GM23338 (cell line): Measurements from ENCODE around the gene SNX8. TPM values are rescaled to one million over a fixed set of nuclear protein-coding genes. Genes with fewer than 3 reads are reported as not detected.

ENCODE experiments used
- ATAC-seq: fragments of 200-7000 bp; cut with Tn5 transposase; 3 replicates; pipeline ENCODE4 v1.9.1; 2020
- DNase-seq: peaks from one replicate; pipeline ENCODE4 v3.0.0-alpha.2; 2015; ENCODE audit warnings: low spot score
- H2AFZ ChIP-seq: fragments of 200-600 bp; sonication (generic); 2 replicates; pipeline ENCODE4 v1.8.0; 2016; ENCODE audit warnings: antibody characterized with exemption, mild to moderate bottlenecking, moderate library complexity
- H3F3A ChIP-seq: fragments of 200-600 bp; sonication (generic); replicated peaks from 2 replicates; pipeline ENCODE4 v1.8.0; 2017; ENCODE audit warnings: antibody characterized with exemption, mixed run types, low read depth
- H3K27ac ChIP-seq: fragments of 200-600 bp; sonication (generic); 2 replicates; pipeline ENCODE4 v1.6.1; 2016; ENCODE audit warnings: low read depth
- H3K27me3 ChIP-seq: fragments of 200-600 bp; sonication (generic); 2 replicates; pipeline ENCODE4 v1.8.0; 2016; ENCODE audit warnings: mild to moderate bottlenecking, mixed run types, moderate library complexity; ENCODE audit not compliant: insufficient read depth
- H3K36me3 ChIP-seq: fragments of 200-600 bp; sonication (generic); 2 replicates; pipeline ENCODE4 v1.8.0; 2016; ENCODE audit warnings: mild to moderate bottlenecking; ENCODE audit not compliant: insufficient read depth
- H3K4me1 ChIP-seq: fragments of 200-600 bp; sonication (generic); 2 replicates; pipeline ENCODE4 v1.8.0; 2016; ENCODE audit warnings: mild to moderate bottlenecking, moderate library complexity; ENCODE audit not compliant: insufficient read depth
- H3K4me2 ChIP-seq: fragments of 200-600 bp; sonication (generic); 2 replicates; pipeline ENCODE4 v1.7.1; 2017; ENCODE audit warnings: mixed run types
- H3K4me3 ChIP-seq: fragments of 200-600 bp; sonication (generic); 2 replicates; pipeline ENCODE4 v1.6.1; 2016; ENCODE audit warnings: mixed run types
- H3K79me2 ChIP-seq: fragments of 200-600 bp; sonication (generic); replicated peaks from 2 replicates; pipeline ENCODE4 v1.8.0; 2017; ENCODE audit warnings: mild to moderate bottlenecking; ENCODE audit not compliant: insufficient read depth
- H3K9me2 ChIP-seq: fragments of 200-600 bp; sonication (generic); 2 replicates; pipeline ENCODE4 v1.8.0; 2017; ENCODE audit not compliant: insufficient read depth
- H4K20me1 ChIP-seq: fragments of 200-600 bp; sonication (generic); replicated peaks from 2 replicates; pipeline ENCODE4 v1.8.0; 2017; ENCODE audit warnings: mild to moderate bottlenecking; ENCODE audit not compliant: insufficient read depth
- H3K27ac Mint-ChIP-seq: 2 replicates; pipeline ENCODE4 v1.8.0; 2020; ENCODE audit warnings: inconsistent platforms, mild to moderate bottlenecking, moderate library complexity, mixed read lengths
- H3K27me3 Mint-ChIP-seq: 3 replicates; pipeline ENCODE4 v1.8.0; 2022; ENCODE audit warnings: low read depth, mild to moderate bottlenecking, moderate library complexity, mixed read lengths, inconsistent platforms; ENCODE audit not compliant: insufficient read depth, poor library complexity
- H3K36me3 Mint-ChIP-seq: 3 replicates; pipeline ENCODE4 v1.8.0; 2021; ENCODE audit warnings: low read depth, mild to moderate bottlenecking, inconsistent platforms, moderate library complexity, mixed read lengths
- H3K4me1 Mint-ChIP-seq: 3 replicates; pipeline ENCODE4 v1.8.0; 2020; ENCODE audit warnings: mild to moderate bottlenecking, inconsistent platforms, mixed read lengths
- H3K4me3 Mint-ChIP-seq: 3 replicates; pipeline ENCODE4 v1.8.0; 2021; ENCODE audit warnings: moderate library complexity, mild to moderate bottlenecking, inconsistent platforms, mixed read lengths
- H3K9me3 Mint-ChIP-seq: 3 replicates; pipeline ENCODE4 v1.8.0; 2020; ENCODE audit warnings: moderate library complexity, mild to moderate bottlenecking, inconsistent platforms, mixed read lengths
- CREB1 ChIP-seq: fragments of 250-450 bp; sonication (Bioruptor Pico); IDR thresholded peaks from 2 replicates; pipeline ENCODE4 v1.5.0; 2020; ENCODE audit warnings: low read depth, mild to moderate bottlenecking, moderate library complexity
- CTCF ChIP-seq, 2 experiments: fragments of 200-600 bp in 1 of 2; sonication (generic) in 1 of 2; conservative IDR thresholded peaks; 2 replicates each; pipeline versions ENCODE4 v1.5.1 to v1.6.1; 2016 to 2017; ENCODE audit warnings: antibody characterized with exemption in 2 of 2, low read depth in 2 of 2, mild to moderate bottlenecking in 2 of 2, moderate library complexity in 1 of 2
- ETS1 ChIP-seq: IDR thresholded peaks from 2 replicates; pipeline ENCODE4 v1.6.1; 2016; ENCODE audit warnings: antibody characterized with exemption
- EZH2 ChIP-seq: fragments of 200-600 bp; sonication (generic); IDR thresholded peaks from one replicate; pipeline ENCODE4 v1.8.0; 2017; ENCODE audit warnings: antibody characterized with exemption, mild to moderate bottlenecking, low read depth; ENCODE audit not compliant: unreplicated experiment
- EZH2phosphoT487 ChIP-seq: fragments of 200-600 bp; sonication (generic); IDR thresholded peaks from one replicate; pipeline ENCODE4 v1.8.1; 2018; ENCODE audit warnings: antibody characterized with exemption; ENCODE audit not compliant: unreplicated experiment
- JUNB ChIP-seq: IDR thresholded peaks from one replicate; pipeline ENCODE4 v1.6.1; 2016; ENCODE audit warnings: antibody characterized with exemption; ENCODE audit not compliant: unreplicated experiment
- NANOG ChIP-seq: IDR thresholded peaks from 2 replicates; pipeline ENCODE4 v1.6.1; 2016; ENCODE audit warnings: antibody characterized with exemption, borderline replicate concordance
- POLR2AphosphoS5 ChIP-seq: IDR thresholded peaks from 2 replicates; pipeline ENCODE4 v1.6.1; 2016; ENCODE audit warnings: antibody characterized with exemption, low read depth
- REST ChIP-seq: IDR thresholded peaks from one replicate; pipeline ENCODE4 v1.6.1; 2018; ENCODE audit warnings: antibody characterized with exemption; ENCODE audit not compliant: unreplicated experiment
- STAT1 ChIP-seq: IDR thresholded peaks from one replicate; pipeline ENCODE4 v1.6.1; 2016; ENCODE audit warnings: antibody characterized with exemption; ENCODE audit not compliant: unreplicated experiment
- ZNF114 ChIP-seq: fragments of 250-450 bp; sonication (Bioruptor Pico); IDR thresholded peaks from 2 replicates; pipeline ENCODE4 v1.5.0; 2020; ENCODE audit warnings: mild to moderate bottlenecking, moderate library complexity
- ZNF331 ChIP-seq: fragments of 250-450 bp; sonication (Bioruptor Pico); IDR thresholded peaks from 2 replicates; pipeline ENCODE4 v1.5.0; 2020; ENCODE audit warnings: low read depth, mild to moderate bottlenecking, moderate library complexity
- ZNF462 ChIP-seq: fragments of 250-450 bp; sonication (Bioruptor Pico); IDR thresholded peaks from 2 replicates; pipeline ENCODE4 v1.5.0; 2020; ENCODE audit warnings: mild to moderate bottlenecking, moderate library complexity
- polyA plus RNA-seq: library from polyadenylated mRNA; unstranded; fragments of >200 nt; fragmentation: Nextera tagmentation; extraction: Ambion mirVana; gene quantifications from 2 replicates; pipeline ENCODE4 v1.2.1, GENCODE V29; 2016
- total RNA-seq: library from RNA; depleted of rRNA; stranded (reverse); fragments of >200 nt; shearing (Covaris generic); gene quantifications from 2 replicates; pipeline ENCODE4 v1.2.3, GENCODE V29; 2014

Gene SNX8
- total and polyA plus RNA-seq, 2 experiments from 2014 or later: 44.3 to 50.9 TPM

GRCh38 chr7:2204446-2204845 lies 109.8 kb downstream of the SNX8 start:
- Histone ChIP-seq H3K9me2 (no peaks in the 10 kb centered on the region), H3K36me3 (no peaks in the 10 kb centered on the region; the same call in 1 of the 2 replicates), H3K4me3 (no peak overlapping the region), H4K20me1 (peaks cover 12% of the 10 kb centered on the region; the same call in 1 of the 2 replicates), H3K79me2 (peaks cover 14% of the 10 kb centered on the region), H3K27me3 (no peaks in the 10 kb centered on the region), H3K4me1 (no peaks in the 10 kb centered on the region), H3F3A (no peaks in the 10 kb centered on the region), H3K4me2 (no peak overlapping the region), H2AFZ (no peak overlapping the region), H3K27ac (no peak overlapping the region)
- peaks cover 41% of the 10 kb centered on the region for H3K36me3 Mint-ChIP-seq
- H3K4me3 Mint-ChIP-seq: no peak overlapping the region
- H3K27ac Mint-ChIP-seq: no peak overlapping the region
- no peak for DNase-seq
- ATAC-seq: no peak
- no peaks in the 10 kb centered on the region for H3K9me3 Mint-ChIP-seq
- peaks cover 9% of the 10 kb centered on the region for H3K27me3 Mint-ChIP-seq
- TF ChIP-seq POLR2AphosphoS5: no peak
- no peak for TF ChIP-seq ZNF114
- TF ChIP-seq EZH2phosphoT487: no peak
- no peak for TF ChIP-seq ETS1
- TF ChIP-seq CREB1 (CRISPR knock-in tag): no peak
- TF ChIP-seq ZNF331 (CRISPR knock-in tag): no peak
- no peak for TF ChIP-seq ZNF462 (CRISPR knock-in tag)
- no peak for TF ChIP-seq JUNB
- no peak for TF ChIP-seq REST
- no peak for TF ChIP-seq CTCF (conservative IDR thresholded peaks at IDR 0.05; ENCODE audit: low read depth in 2 of 2)
- TF ChIP-seq STAT1: no peak
- no peak for TF ChIP-seq EZH2
- TF ChIP-seq NANOG: no peak
- H3K4me1 Mint-ChIP-seq: no peaks in the 10 kb centered on the region; the same call in 2 of the 3 replicates
